ENCODE measurements around the gene NXNL2. TPM values are rescaled to one million over a fixed set of nuclear protein-coding genes. Genes with fewer than 3 reads are reported as not detected.
A peak's percentile ranks its signal among the peaks of the same experiment; 100 is the strongest.

Gene NXNL2
- total RNA-seq, 1 experiment from 2014 or later = 0.66 TPM

- H3K79me2 ChIP-seq (ENCODE audit: low read length) = no peaks in the 10 kb centered on the region
- CTCF ChIA-PET = interaction anchor here (0.5 to 1.0 kb wide), 3 partner anchors 45 to 68 kb away, joined by 3 to 7 read pairs (median 3); no protein-coding TSS in a partner anchor
- H3K27ac ChIP-seq (ENCODE audit: low read length) = no peak overlapping the region
- peak overlapping the region; percentile 13; the same call in 1 of the 2 replicates for H3K4me3 ChIP-seq (ENCODE audit: low read length)
- DNase-seq (peak; percentile 81), ATAC-seq (peak; percentile 95)
- H2AFZ ChIP-seq (ENCODE audit: low read length) = peak overlapping the region; percentile 76
- H4K20me1 ChIP-seq (ENCODE audit: low read length) = no peaks in the 10 kb centered on the region
- POLR2A ChIA-PET (ENCODE audit: unreplicated experiment) = no interaction called here
- no peaks in the 10 kb centered on the region for H3K27me3 ChIP-seq (ENCODE audit: low read length)
- peak overlapping the region; percentile 39 for H3K4me2 ChIP-seq (ENCODE audit: low read length)
- no peaks in the 10 kb centered on the region for H3K9me3 ChIP-seq (ENCODE audit: low read length)
- BruUV-seq (replicated peaks) = no TSS peak
- intact Hi-C loops (cut with micrococcal nuclease) = loop anchor here (2.0 kb wide), 1 partner anchor 406 kb away; no protein-coding TSS in a partner anchor
- H3K9me2 ChIP-seq (replicated peaks; ENCODE audit: low read length) = no peaks in the 10 kb centered on the region
- TF ChIP-seq CTCF (conservative IDR thresholded peaks at IDR 0.05; ENCODE audit: low read depth, low read length) (peak; percentile 87), EZH2phosphoT487 (IDR thresholded peaks at IDR 0.05; ENCODE audit: borderline replicate concordance, low read length) (no peak)
- H3F3A ChIP-seq (ENCODE audit: low read length, unreplicated experiment) = no peaks in the 10 kb centered on the region
- H3K4me1 ChIP-seq (ENCODE audit: insufficient read depth, low read length) = 0 out of 2 replicates have a peak, but pooled peaks cover 3% of the 10 kb centered on the region
- H3K36me3 ChIP-seq (ENCODE audit: low read depth, low read length) = no peaks in the 10 kb centered on the region
- no peak overlapping the region for H3K9ac ChIP-seq (ENCODE audit: low read length)
Observed at GRCh38 chr9:88578121-88579049, 43.4 kb downstream of the NXNL2 start.

- Histone ChIP-seq H2AFZ (ENCODE audit: low read length) (peak overlapping the region; percentile 76), H3K4me3 (ENCODE audit: low read length) (no peak overlapping the region), H3K27ac (ENCODE audit: low read length) (no peak overlapping the region), H3K79me2 (ENCODE audit: low read length) (no peaks in the 10 kb centered on the region), H3K27me3 (ENCODE audit: low read length) (no peaks in the 10 kb centered on the region), H3K4me1 (ENCODE audit: insufficient read depth, low read length) (peaks cover 7% of the 10 kb centered on the region; the same call in 1 of the 2 replicates), H3K9me3 (ENCODE audit: low read length) (no peaks in the 10 kb centered on the region), H4K20me1 (ENCODE audit: low read length) (no peaks in the 10 kb centered on the region), H3F3A (ENCODE audit: low read length, unreplicated experiment) (no peaks in the 10 kb centered on the region), H3K36me3 (ENCODE audit: low read depth, low read length) (no peaks in the 10 kb centered on the region), H3K4me2 (ENCODE audit: low read length) (no peak overlapping the region), H3K9me2 (replicated peaks; ENCODE audit: low read length) (no peaks in the 10 kb centered on the region), H3K9ac (ENCODE audit: low read length) (no peak overlapping the region)
- ChIA-PET POLR2A (ENCODE audit: unreplicated experiment) (no interaction called here), CTCF (interaction anchor here (0.5 to 1.0 kb wide), 3 partner anchors 45 to 69 kb away, joined by 3 to 7 read pairs (median 3); no protein-coding TSS in a partner anchor)
- TF ChIP-seq CTCF (conservative IDR thresholded peaks at IDR 0.05; ENCODE audit: low read depth, low read length) = no peak
- no peak for TF ChIP-seq EZH2phosphoT487 (IDR thresholded peaks at IDR 0.05; ENCODE audit: borderline replicate concordance, low read length)
- TF ChIP-seq EZH2 (IDR thresholded peaks at IDR 0.05; ENCODE audit: low read length, unreplicated experiment) = no peak
- ATAC-seq = no peak
- intact Hi-C loops (cut with micrococcal nuclease) = loop anchor here (2.0 kb wide), 1 partner anchor 406 kb away; no protein-coding TSS in a partner anchor
- DNase-seq = no peak
- no TSS peak for BruUV-seq (replicated peaks)
Observed at GRCh38 chr9:88579050-88579715, 44.2 kb downstream of the NXNL2 start.
